NOMO-1 treated with DMSO at 0.1 percent for 48 hours (cell line): ENCODE data around the gene TSPAN9.
A peak's percentile ranks its signal among the peaks of the same experiment; 100 is the strongest.

Experiments
- DNase-seq: peaks from one replicate; lab custom pipeline; 2025; ENCODE audit not compliant: unreplicated experiment; lab: John Stamatoyannopoulos, UW

TSPAN9 gene

DNA sequence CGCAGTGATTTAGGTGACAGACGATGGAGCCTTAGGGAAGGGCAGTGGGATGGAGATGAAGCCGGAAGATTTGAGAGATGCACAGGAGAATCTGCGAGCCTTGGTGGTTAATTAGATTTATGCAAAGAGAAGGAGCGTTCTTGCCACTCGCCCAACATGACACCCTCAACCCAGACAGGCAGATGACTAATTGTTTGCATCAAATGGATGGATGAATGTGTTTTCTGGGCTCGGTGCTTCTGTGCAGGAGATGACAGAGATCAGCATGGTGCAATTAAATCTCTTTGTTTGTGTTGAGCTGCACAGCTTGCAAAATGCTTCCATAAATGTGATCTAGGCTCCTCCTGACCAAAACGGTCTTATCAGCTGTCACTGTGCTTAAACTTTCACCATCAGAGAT is 211.5 kb downstream of the TSPAN9 start:
- no peak for DNase-seq

DNA sequence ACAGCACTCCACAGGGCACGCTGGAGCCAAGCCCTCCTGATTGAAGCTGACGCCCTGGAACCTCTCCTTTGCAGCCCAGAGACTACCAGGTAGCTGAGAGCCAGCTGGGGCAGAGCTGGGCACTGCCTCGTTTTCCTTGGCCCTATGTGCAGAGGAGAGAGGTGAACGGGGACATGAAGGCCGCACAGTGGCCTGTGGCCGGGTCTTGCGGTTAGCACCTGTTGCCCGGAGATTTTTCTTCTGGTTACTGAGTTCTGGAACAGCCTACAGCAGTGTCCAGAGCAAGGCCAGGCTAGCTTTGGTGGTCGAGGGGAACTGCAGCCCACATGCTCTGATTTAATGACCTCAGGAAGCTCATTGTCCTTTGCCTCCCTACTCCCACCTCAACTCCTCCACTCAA is 212.5 kb downstream of the TSPAN9 start:
- no peak for DNase-seq

- DNase-seq, result no peak
Observed at GRCh38 chr12:3291939-3292338, 214.8 kb downstream of the TSPAN9 start.

DNA sequence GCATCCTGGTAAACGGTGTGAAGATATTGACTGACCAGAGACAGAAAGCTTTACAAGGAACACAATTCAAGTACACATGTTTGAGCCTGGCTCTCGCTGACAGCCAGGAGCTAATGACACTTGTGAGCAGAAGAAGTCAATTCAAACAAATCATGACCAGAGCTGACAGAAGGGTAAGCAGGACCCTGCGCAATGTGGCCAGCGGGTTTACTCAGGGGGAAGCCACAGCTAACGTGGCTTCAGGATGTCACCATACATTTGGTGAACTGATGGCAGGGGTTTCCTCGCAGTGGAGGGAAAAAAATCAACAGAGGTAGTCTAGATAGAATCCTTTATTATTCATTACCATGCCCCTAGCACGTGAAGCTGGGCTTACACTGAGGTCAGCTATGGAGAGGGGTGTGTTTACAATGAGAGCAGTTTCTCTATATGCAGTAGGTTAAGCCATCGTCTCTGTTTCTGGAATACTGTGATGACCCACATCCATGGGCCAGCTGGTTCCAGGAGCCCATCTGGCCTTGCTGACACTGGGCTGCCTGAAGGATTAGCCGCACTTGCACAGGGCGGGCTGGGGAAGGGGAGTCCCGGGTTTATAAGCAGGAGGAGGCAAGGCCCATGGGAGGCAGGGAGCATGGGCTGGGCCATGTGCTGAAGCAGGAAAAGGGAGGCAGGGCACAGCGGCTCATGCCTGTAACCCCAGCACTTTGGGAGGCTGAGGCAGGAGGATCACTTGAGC is 215.7 kb downstream of the TSPAN9 start:
- DNase-seq, result no peak

- no peak for DNase-seq
Observed at GRCh38 chr12:3293446-3294161, 216.4 kb downstream of the TSPAN9 start.

GRCh38 chr12:3294481-3294911 is 217.3 kb downstream of the TSPAN9 start:
- DNase-seq, result no peak

DNA sequence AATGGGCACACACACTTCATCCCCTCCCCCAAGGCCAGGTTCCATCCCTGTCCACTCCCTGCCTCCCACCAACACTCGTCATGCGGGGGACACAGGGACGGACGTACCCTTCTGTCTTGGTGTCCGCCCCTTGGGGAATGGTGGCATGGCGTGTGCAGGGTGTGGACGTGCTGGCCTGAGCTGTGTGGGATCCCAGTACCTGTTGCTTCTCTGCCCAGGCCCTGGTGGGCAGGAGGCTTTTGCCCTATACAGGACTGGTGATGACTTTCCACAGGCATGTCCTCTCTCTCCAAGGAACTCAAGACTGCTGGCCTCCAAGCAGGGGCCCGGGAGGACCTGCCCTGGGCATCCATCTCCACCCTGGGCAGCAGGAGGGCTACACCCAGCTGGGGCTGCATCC is 218.0 kb downstream of the TSPAN9 start:
- DNase-seq, result no peak

DNA sequence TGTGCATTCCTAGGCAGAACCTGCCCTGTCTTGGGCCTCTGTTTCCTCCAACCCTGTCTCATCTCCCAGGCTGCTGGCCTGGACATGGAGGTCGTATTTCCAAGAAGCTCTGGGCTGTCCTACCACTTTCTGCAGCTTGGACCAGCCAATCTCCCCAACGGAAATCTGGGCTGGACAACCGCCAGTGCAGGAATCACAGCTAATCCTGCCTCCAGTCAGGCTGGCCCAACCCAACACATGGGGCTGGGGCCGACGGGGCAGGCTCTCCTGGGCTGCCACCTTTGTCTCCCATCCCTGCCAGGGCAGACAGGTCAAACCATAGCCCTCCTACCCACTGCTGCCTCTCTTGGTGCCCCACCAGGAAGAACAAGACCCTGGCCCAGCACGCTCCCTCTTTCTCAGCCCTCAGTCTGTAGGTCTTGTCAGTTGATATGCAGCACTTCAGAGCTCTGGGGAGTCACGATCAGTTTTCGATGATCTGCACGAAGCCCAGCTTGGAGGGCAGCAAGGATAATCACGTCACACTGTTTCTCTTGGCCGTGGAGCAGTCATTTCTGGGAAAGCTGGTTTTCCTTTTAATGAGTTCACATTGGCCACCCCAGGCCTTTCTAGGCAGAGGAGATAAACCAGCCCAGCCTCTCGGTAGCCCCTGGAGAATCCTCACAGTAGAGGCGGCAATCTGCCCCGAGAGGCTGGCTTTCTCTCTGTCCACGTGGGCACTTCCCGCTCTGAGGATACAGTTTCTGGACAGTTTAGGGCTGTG is 218.6 kb downstream of the TSPAN9 start:
- no peak for DNase-seq

- no peak for DNase-seq
Observed at GRCh38 chr12:3296409-3296701, 219.2 kb downstream of the TSPAN9 start.

DNA sequence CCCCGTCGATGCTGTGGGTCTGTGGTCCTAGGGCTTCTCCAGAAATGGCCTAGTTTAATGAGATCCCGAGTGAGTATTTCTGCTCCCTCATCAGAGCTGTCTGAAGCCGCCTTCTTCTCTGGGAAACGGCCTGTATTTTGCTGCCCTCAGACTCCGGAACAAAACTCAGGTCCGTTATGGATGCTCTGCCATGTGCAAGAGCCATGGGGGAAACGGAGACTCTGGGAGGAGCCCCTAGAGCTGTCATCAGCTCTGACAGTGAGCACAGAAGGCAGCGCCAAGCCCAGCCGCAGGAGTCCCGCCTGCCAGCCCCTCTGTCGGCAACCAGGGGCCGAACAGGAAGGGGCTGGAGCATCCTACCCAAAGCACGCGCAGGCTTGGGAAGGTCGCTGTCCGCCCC is 221.4 kb downstream of the TSPAN9 start:
- no peak for DNase-seq

DNA sequence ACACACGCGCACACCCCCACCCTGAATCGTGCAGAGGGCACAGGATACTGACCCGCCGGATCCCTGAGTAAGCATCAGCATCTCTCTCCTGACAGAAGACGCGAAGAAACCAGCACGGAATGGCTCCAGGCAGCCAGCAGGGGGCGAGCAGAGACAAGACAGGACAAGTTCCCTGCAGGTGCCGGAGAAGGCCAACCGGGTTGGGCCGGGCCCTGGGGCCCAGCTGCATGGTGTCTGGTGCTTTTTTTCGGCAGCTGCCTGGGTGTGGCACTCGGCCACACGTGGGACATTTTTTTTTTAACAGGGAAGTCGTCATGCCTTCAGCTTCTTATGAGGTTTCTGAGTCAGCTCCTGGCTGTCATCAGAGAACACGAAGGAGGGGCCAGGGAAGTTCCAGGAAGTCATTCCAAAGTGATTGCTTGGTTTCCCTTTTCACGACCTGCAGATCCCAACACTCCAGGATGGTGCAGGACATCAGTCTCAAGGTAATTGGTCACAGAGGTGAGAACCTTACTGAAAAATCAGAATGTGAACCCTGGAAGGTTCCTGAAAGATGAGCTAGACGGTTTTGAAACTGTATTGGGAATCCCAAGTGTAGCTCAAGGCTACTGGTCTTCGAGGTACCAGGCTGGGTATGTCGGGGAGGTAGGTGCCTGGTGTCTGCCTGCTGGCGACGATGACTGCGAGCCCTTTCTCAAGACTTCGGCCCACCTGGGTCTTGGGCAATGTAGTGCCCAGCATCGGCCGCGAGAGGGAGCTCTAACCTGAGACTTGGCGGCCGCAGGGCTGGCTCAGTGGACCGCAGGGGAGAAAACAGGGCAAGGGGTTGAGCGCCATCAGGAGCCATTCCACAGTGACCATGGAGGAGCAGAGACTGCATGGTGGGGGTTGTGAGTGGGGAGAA is 223.0 kb downstream of the TSPAN9 start:
- DNase-seq, result peak; percentile 75

- no peak for DNase-seq
Observed at GRCh38 chr12:3300833-3301401, 223.7 kb downstream of the TSPAN9 start.

DNA sequence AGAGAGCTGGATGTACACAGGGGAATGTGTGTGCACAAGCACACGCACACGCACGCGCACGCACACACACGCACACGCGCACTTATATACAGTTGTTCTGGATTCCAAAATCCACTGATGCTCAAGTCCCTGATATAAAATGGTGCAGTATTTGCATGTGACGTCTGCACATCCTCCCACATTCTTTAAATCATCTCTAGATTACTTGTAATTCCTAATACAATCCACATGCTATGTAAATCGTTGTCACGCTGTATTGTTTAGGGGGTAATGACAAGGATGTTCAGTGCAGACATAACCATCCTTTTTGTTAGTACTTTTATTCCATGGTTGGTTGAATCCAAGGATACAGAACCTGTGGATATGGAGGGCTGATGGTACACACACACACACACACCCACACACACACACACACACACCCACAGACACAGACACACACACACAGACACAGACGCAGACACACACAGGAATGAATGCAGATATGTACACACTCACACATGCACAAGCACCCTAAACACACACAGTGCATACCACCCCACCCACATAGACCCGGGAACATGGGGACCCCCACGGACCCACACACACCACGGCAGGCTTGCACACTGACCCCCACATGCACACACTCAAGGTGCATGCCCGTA is 225.3 kb downstream of the TSPAN9 start:
- DNase-seq, result no peak

DNA sequence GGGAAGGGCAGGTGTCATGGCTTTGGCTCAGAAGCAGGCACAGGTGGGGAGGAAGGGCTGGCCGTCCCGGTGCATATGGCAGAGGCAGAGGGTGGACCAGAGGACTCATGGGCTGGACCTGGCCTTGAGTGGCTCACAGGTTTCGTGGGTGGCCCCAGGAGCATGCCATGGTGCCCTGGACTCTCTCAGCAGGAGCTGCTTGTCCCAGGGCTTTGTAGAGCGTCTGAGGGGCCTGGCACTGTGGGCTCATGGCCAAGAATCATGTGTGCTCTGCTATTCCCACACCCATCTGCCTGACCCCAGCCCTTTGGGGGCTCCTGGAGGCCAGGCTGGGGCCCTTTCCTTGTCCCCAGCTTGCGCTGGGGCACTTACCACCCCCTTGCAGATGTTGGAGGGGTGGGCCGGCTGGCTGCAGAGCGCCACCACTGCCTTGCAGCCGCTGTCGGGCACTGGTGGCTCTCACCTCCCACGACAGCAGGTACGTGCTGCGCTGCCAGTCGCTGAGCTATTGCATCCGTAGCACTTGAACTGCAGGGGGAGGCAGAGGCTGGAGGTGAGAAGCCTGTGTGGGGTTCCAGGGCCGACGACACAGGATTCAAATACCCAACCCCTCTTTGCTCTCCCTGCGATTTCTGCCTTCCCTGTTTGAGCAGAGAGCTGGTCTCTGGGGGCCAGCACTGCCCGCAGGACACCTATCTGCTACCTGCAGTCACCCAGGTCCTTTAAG is 226.4 kb downstream of the TSPAN9 start:
- DNase-seq, result no peak

DNA sequence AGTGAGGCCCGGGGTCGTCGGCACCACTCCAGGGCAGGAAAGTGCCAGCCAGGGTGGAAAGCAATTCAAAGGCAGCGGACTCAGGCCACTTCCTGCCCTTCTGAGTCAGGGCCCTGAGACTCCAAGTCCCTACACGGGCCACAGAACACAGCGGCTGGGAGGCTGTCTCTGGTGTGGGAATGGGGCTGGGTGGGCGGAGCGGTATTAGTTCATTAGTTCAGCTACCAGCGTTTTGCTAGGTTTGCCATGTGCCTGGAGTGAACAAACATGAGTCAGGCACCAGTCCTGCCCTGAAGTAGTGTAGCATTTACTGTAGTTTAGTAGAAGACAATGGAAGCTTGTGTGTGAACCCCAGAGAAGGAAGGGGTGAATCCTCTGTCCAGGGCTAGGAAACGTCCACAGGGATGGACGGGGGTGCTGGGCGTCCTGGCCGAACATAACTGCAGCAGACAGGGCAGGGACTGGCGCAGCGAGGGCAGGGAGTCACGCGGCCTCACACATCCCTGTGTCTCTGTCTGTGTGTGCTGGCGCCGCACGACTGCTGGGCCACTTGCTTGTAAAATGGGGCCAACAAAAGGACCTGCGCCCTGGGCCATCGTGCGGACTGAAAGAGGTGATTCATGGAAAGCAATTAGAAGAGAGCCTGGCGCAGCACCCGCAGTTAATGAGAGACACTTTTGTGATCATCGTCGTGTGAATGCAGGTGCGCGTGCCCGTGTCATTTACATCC is 227.4 kb downstream of the TSPAN9 start:
- no peak for DNase-seq

- no peak for DNase-seq
Observed at GRCh38 chr12:3305464-3305863, 228.3 kb downstream of the TSPAN9 start.

GRCh38 chr12:3305904-3306619 is 228.9 kb downstream of the TSPAN9 start:
- no peak for DNase-seq

GRCh38 chr12:3307389-3307788 is 230.2 kb downstream of the TSPAN9 start:
- no peak for DNase-seq
